GM12874 (cell line): Measurements from ENCODE around the gene NDUFAF8.

Experiments
- CTCF ChIP-seq: IDR thresholded peaks from 2 replicates; pipeline ENCODE4 v1.5.1; 2011; ENCODE audit warnings: low read depth, mild to moderate bottlenecking, control low read depth, low read length, moderate library complexity; ENCODE audit not compliant: insufficient read depth

The NDUFAF8 gene

GRCh38 chr17:81242421-81243332 lies 3.6 kb downstream of the NDUFAF8 start:
- TF ChIP-seq CTCF: no peak

- TF ChIP-seq CTCF: no peak
Measured at GRCh38 chr17:81243333-81243664, 4.2 kb downstream of the NDUFAF8 start.

GRCh38 chr17:81244358-81245023 lies 5.4 kb downstream of the NDUFAF8 start:
- no peak for TF ChIP-seq CTCF

- no peak for TF ChIP-seq CTCF
Measured at GRCh38 chr17:81245024-81245664, 6.0 kb downstream of the NDUFAF8 start.

GRCh38 chr17:81245665-81246342 lies 6.7 kb downstream of the NDUFAF8 start:
- TF ChIP-seq CTCF: no peak

GRCh38 chr17:81246343-81246670 lies 7.2 kb downstream of the NDUFAF8 start:
- TF ChIP-seq CTCF: no peak

- TF ChIP-seq CTCF: no peak
Measured at GRCh38 chr17:81246679-81247338, 7.7 kb downstream of the NDUFAF8 start.
